ENCODE measurements around the gene TRIM32. TPM values are rescaled to one million over a fixed set of nuclear protein-coding genes. Genes with fewer than 3 reads are reported as not detected.

TRIM32 gene
- total RNA-seq: 10.6 TPM

- peak; percentile 98 for ATAC-seq
Observed at GRCh38 chr9:116687074-116687753, at the start of gene TRIM32. Gene TRIM32, plus strand, starts transcription at chr9:116687305. Its CDS starts 10,438 bp downstream, at chr9:116697743.

GRCh38 chr9:116639251-116639741 lies 47.8 kb upstream of the TRIM32 start:
- ATAC-seq: no peak

- ATAC-seq: peak; percentile 93
Observed at GRCh38 chr9:116641292-116642059, 45.6 kb upstream of the TRIM32 start.

GRCh38 chr9:116643691-116644090 lies 43.4 kb upstream of the TRIM32 start:
- ATAC-seq: no peak

GRCh38 chr9:116644091-116644688 lies 42.9 kb upstream of the TRIM32 start:
- no peak for ATAC-seq

GRCh38 chr9:116646661-116647514 lies 40.2 kb upstream of the TRIM32 start:
- peak; percentile 67 for ATAC-seq

DNA sequence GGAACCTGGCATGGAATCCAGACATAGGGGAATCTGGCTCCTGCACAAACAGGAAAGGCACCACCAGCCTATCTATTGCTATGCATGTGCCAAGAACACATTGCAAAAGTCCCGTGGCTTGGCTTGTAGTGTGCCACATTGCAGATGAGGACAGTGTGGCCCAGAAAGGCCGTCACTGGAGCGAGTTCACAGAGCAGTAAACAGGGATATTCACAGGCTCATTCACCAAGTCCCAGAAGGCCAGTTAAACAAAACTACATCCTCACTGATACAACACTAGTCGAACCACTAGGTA lies 39.6 kb upstream of the TRIM32 start:
- no peak for ATAC-seq

DNA sequence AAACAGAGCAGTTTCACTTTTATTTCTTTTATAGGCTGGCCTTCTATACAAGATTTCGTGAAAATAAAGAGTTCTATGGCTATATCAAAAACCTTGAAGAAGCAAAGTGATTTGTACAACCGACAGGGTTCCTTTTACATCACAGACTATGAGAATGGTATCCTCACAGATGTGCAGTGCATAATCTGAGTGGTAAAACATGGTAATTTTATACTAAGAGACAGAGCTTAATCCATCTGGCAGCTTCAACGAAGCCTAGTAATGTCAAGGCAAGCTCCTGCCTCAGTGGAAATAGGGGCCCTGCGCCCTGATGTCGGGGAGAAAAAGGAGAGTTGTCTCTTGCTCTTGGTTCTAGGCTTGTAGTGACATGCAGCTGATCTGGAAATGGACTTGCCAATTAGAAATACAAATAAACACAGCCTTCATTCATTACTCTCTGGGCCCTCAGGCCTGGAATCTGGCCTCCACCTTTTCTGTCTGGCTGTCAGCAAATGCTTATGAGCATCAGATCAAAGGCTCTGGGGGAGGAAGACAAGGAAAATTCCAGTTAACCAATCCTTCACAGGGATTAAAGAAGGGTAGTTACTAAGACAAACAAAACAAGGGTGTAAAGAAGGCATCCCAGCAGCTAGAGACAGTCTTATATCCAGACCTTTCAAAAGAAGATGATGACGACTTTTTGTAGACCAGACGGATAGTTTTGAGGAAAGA lies 33.6 kb upstream of the TRIM32 start:
- peak; percentile 47 for ATAC-seq

GRCh38 chr9:116654059-116654355 lies 33.1 kb upstream of the TRIM32 start:
- ATAC-seq: no peak

- ATAC-seq: no peak
Observed at GRCh38 chr9:116656501-116656971, 30.6 kb upstream of the TRIM32 start.

GRCh38 chr9:116656977-116657376 lies 30.1 kb upstream of the TRIM32 start:
- ATAC-seq: no peak

DNA sequence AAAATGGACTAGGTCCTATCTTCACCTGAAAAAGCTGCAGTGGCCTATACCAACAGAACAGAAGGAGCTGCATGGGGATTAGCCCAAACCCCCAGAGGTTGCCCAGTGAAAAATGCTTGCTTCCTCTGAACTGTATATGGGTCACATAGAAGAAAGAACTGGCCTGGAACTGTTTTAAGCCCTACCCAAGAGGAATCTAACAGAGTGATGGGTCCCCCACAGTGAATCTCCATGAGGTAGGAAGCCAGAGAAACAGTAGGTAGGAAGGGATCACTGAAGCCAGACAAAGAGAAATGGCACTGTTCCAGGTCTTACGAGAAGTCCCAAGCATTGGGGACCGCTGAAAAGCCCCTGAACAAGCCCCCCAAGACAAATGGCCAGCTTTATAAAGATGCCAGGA lies 28.8 kb upstream of the TRIM32 start:
- no peak for ATAC-seq

- peak; percentile 90 for ATAC-seq
Observed at GRCh38 chr9:116661037-116661954, 25.8 kb upstream of the TRIM32 start.

DNA sequence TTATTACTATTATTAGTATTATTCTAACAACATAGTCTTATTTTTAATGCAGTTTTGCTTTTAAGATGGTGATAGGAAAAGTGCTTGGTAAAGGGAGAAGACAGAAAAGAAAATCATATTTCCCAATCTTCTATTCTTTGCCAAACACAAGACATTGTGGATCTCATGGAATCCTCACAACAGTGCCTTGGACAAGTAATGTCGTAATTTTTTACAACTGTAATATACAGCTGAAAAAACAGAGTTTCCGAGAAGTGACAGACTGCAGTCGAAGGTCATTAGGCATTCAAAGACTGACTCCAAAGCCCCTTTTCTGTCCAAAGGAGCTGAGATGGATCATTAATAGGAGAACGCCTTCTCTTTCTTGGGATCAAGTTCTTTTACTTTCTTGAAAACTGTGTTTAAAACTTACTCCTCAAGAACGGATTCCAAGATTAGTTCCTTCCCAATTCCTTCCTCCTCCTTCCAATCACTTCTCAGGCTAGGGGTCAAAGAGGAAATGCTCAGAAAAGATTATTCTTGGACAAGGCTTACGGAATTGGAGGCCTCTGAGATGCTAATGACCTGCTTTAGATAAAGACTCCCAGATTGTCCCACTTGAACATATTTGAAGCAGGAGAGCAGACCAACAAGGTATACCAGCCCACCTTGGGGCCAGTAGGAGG lies 24.3 kb upstream of the TRIM32 start:
- ATAC-seq: no peak

GRCh38 chr9:116663581-116663980 lies 23.5 kb upstream of the TRIM32 start:
- no peak for ATAC-seq

- ATAC-seq: no peak
Observed at GRCh38 chr9:116668970-116669695, 18.0 kb upstream of the TRIM32 start.

- ATAC-seq: no peak
Observed at GRCh38 chr9:116671605-116672004, 15.5 kb upstream of the TRIM32 start.

GRCh38 chr9:116673375-116673774 lies 13.7 kb upstream of the TRIM32 start:
- ATAC-seq: no peak

- ATAC-seq: no peak
Observed at GRCh38 chr9:116674210-116674980, 12.7 kb upstream of the TRIM32 start.

All from esophagus mucosa (tissue), 1 donor.